Mucosa of gallbladder (tissue), 1 donor: Measurements from ENCODE around the gene KLF16. TPM values are rescaled to one million over a fixed set of nuclear protein-coding genes. Genes with fewer than 3 reads are reported as not detected.

ENCODE experiments used
- DNase-seq: peaks from one replicate; pipeline ENCODE4 v3.0.0-alpha.2; 2020; ENCODE audit warnings: low spot score
- total RNA-seq: library from RNA; stranded (reverse); gene quantifications from one replicate; pipeline ENCODE4 v1.2.1, GENCODE V29; 2021
- donor health status: DM: no; HTN: no; CAD: no.

KLF16 gene
- total RNA-seq, 1 donor from 2014 or later: 23.2 TPM

DNA sequence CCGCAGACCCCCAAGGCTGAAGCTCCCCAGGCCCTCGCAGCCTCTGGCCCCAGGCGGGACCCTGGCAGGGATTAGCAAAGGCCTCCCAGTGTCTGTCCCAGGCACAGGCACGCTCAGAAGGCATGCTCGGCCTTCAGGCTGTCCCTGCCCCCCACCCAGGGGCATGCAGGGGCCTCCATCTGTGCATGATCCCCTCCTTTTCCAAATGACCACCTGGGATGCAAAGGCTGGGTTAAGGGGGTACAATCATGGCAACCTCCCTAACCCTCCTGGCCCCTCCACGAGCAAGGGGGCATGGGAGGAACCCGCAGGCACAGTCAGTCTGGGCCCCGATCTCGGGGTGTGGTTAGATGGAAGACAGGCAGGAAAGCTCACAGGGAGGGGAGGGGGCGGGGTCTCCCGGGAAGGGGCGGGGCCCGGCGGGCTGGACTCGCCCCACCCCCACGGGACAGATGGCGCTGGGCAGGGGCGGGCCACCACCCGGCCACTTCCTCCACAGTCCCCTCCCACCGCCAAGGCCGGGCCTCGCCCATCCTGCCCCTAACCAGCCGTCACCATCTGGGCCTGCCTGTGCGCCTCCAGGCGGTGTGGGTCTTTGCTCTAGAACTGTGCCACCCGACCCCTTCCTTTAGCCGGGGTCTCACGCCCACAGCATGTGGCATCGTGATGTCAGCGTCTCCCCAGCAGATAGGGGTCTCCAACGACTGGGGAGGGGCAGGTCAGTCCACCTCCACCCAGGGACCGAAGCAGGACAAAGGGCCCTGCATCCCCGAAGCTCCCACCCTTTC, 8.1 kb downstream of the KLF16 start:
- peak; percentile 91 for DNase-seq

GRCh38 chr19:1854542-1855039, 8.8 kb downstream of the KLF16 start:
- no peak for DNase-seq

DNA sequence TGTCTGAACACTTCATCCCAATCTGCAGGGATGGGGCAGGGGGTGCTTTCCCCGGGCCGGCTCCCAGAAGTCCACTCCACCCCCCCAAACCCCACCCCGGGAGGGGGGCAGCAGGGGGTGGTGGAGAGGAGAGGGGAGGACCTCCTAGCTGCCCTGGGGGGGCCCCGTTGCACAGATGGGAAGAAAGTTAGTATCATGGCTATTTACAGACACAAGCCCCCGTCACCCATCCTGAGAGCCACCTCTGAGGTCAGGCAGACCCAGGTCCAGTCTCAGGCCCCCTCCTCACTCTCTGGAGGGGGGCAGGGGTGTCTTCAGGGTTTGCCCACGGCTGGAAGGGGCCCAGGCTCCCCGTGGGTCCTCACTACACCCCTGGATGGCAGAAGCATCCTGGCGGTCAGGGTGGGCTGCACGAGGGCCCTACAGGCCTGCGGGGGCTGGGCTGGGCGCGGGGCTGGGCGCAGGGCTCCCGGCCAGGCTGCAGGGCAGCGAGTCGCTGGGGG, 9.3 kb downstream of the KLF16 start:
- DNase-seq: no peak

DNA sequence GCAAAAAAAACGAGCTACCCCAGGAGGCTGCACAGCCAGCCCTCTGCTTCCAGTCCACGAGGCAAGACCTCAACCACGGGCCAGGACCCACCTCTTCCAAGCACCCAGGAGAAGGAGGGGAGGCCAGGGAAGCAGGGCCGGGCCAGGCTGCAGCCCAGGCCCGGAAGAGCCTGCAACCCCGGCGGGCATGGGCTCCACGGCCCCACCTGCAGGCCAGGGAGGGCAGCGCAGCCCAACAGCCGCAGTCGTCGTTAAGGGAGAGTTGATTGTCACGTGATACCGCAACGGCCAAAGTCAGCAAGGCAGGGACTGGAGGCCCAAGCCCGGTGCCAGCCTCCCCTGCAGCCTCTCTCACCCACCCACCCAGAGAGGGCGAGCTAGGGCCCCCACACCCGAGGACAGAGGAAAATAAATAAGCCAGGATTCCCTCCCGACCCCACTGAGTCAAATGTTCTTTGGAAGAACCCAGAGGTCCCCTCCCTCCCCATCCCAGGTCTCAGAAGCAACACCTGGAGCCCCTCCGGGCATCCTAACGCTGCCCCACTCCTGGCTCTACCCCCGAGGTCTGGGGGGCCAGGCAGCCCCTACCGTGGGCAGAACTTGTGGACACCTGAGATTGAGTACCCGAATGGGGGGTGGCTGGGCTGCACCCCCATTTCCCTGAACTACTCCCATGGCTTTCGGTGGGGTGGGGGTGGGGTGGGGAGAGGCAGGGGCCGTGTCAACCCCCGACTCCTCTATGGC, 9.9 kb downstream of the KLF16 start:
- peak; percentile 86 for DNase-seq

DNA sequence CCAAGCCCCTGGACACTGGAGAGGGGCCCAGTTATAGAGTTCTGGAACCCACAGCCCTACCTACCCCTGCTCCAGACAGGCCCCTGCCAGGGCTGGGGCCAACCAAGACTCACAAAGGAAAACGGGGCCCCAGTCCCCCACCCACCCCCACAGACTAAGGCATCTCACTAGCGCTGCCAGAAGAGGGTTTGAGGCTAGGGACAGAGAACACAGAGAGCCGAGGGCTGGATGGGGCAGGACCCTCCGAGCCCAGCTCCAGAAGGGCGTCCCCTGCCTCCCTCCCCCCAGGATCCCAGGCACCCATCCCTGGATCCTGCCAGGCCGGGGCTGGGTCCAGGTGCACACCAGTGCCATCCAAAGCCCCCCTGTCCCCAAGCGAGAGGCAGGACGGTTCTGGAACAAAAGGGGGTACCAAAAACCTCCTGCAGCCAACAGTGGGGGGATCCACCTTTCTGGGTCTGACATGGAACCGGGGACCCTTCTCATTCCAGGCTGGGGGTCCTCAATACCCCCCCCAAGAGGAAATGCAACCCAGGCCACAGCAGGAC, 10.7 kb downstream of the KLF16 start:
- no peak for DNase-seq

GRCh38 chr19:1851654-1852580, 11.5 kb downstream of the KLF16 start:
- DNase-seq: no peak

- no peak for DNase-seq
Observed at GRCh38 chr19:1850809-1851653, 12.3 kb downstream of the KLF16 start.

DNA sequence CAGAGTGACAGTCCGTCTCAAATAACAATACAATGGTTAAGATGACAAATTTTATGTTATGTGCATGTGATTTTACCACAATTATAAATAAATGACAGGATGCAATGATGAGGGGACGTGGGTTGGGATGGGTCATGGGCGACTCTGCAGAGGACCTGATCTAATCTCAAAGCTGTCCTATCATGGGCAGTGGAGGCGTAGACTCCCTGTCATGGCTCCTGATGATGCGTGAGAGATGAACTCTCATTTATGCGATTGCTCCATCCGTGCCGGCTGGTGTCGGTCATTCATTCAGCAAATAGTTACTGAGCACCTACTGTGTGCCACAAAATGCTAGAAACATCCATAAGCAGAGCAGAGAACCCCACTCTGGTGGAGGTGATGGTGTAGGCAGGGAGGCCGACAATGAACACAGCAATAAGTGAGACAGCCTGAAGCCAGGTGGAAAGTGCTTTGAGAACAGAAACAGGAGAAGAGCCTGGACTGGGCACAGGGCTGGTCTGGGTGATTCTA, 13.4 kb downstream of the KLF16 start:
- no peak for DNase-seq

GRCh38 chr19:1849132-1849474, 14.3 kb downstream of the KLF16 start:
- DNase-seq: no peak

GRCh38 chr19:1848399-1849131, 14.8 kb downstream of the KLF16 start, which contains the start of gene REXO1:
Gene REXO1, minus strand, starts transcription at chr19:1848483. Its CDS starts 125 bp downstream, at chr19:1848358.
- peak; percentile 97 for DNase-seq

- DNase-seq: no peak
Observed at GRCh38 chr19:1847684-1848398, 15.5 kb downstream of the KLF16 start.

DNA sequence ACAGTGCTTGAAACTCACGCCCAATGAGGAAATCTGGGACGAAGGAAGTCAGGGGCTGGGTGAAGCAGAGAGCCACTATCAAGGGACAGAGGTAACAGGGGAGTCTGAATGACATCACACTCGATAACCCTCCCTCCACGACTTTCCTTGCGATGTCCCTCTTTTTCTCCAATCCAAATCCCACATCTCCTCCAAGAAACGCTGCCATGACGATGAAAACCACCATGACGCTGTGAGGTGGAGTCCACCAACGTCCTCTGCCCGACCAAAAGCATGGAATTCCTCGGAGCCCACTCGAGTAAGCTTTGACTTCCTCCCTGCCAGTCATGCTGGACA, 16.1 kb downstream of the KLF16 start:
- DNase-seq: no peak

- DNase-seq: no peak
Observed at GRCh38 chr19:1846517-1847204, 16.7 kb downstream of the KLF16 start.

DNA sequence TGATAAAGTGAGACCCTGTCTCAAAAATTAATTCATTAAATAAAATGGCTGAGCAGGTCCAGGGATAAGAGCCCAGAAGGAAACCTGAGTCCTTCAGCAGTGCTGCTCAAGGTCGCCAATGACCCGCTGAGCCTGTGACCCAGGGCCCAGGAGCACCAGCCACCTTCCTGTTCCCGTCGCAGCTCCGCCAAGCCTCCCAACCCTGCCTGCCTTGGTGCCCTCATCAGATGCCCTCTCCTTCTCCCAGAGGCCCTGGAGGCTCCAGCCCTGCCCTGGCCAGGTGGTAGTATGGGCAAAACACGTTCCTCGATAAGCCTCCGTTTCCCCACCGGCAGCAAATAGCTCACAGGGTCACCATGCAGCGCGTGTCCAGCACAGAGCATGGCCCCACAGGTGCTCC, 17.7 kb downstream of the KLF16 start:
- no peak for DNase-seq

- DNase-seq: no peak
Observed at GRCh38 chr19:1845125-1845515, 18.3 kb downstream of the KLF16 start.

- no peak for DNase-seq
Observed at GRCh38 chr19:1844513-1845124, 18.8 kb downstream of the KLF16 start.

DNA sequence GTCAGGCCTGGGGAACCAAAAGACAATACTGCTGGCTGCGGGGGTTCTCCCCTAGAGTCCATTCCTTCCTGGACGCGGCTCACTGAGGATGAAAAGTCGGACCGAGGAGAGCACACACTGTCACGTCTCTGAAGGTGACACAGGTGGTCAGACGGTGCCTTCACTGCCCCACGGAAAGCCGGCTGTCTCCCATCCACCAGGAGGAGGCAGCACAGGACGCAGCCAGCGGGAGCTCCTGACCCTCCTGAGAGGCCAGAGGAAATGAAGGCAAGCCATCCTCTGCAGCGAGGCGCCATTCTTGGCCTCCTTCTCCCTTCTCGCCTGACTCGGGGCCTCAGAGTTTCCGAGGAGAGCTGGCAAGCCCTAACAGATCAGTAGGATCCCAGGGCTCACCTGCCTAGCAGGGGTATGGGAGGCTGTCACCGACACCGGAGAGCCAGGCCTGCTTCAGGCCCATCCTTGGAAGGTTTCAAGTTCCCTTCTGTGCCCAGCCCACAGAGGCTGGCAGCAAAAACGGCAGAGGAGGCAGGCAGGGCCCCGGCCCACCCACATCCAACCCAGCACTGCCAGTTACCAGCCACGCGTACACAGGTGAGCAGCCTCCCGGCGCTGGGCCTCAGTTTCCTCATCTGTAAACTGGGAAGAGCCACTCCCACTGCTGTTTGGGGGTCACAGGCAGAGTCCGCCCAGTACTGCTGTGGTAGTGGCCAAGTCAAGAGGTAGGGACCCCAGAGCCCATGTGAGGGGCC, 19.6 kb downstream of the KLF16 start:
- DNase-seq: no peak
